ENCODE data around the gene LIX1.
A peak's percentile ranks its signal among the peaks of the same experiment; 100 is the strongest.

The LIX1 gene

DNA sequence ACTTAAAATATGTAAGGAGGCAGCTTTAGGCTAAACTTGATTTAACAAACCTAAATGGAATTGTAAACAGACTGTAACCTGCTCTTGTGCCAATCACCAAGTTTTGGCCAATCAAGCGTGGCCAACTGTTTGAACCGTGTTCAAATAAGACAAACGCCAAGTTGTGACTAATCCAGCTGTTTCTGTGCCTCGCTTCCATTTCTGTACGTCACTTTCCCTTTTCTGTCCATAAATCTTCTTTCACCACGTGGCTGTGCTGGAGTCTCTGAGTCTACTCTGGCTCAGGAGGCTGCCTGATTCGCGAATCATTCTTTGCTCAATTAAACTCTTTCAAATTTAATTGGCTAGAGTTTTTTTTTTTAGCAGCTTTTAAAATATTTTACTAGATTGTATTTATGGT is 71.3 kb downstream of the LIX1 start:
- no peak for DNase-seq

DNA sequence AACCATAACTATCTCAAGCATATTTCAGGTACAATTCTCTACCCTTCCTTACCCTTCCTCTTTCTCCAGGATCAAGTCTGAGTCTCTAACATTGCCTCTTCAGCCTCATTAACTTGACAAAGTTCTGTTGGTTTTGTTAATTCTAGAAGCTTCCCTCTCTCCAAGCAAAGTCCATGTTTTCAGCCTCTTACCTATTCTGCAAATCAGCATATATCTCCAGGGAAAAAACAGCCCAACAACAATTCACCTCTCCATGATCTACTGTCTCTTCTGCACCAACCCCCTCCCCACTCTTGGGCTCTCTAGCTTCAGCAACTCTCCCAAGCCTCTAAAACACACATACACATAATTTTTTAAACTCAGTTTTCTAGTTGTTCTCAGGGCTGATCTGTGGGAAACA is 72.2 kb downstream of the LIX1 start:
- no peak for DNase-seq

DNA sequence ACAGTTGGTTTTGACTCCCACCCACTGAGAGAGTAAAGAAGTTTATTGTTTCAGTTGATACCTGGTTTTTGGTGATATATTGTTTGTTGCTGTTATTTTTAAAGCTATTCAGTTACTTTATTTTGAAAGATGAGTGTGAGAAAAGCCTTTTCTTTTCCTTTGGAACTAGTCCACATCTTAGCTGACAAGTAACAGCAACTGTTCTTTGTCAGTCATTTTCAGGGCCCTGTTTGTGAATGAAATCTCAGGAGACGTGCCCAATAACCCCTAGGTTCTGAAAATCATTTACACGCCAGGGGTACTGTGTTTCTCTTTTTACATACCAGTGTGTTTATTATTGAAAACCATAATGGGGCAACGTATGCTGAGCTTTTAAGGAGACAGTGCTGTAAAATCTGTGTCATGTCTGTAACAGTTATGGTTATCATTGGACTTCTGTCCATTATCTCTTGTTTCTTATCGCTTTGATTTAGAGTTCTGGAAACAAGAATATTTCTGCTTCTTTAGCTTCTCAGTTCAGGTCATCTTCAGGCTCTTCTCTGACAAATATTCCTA is 75.0 kb downstream of the LIX1 start:
- DNase-seq, result no peak

DNA sequence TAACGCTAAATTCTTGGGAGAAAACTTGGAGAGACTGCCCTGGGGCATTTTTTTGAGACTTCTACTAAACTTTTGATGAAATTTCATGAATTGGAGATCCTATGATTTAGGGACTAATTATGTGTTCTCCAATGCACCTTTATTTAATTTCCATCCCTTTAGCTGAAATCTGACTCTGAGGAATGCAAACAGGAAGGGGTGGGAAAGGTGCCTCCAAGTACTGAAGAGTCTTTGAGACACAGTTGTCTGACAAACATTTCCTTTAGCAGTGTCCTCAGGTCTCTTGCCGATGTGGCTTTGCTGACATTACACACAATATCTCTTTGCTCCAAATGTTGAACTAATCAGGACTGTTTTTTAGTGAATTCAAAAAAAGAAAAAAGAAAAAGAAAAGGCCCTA is 76.9 kb downstream of the LIX1 start:
- DNase-seq, result no peak

DNA sequence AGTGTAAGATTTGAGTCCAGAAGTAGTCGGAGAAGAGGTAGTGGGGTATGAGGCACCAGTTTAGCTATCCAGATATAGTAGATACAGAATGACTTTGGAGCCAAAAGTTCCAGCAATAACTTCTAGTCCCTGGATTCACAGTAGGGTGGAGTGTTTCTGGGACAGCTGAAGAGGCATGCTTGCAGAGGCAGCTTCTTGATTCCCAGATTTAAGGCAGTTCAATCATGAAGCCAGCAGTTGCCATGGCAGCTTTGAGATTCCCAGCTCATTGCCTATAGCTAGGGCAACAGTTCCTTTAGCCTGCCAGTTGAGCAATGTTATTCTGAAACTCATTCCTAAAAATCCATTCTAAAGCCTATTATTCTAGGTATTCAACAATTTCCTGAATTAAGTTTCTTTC is 79.2 kb downstream of the LIX1 start:
- DNase-seq, result no peak

DNA sequence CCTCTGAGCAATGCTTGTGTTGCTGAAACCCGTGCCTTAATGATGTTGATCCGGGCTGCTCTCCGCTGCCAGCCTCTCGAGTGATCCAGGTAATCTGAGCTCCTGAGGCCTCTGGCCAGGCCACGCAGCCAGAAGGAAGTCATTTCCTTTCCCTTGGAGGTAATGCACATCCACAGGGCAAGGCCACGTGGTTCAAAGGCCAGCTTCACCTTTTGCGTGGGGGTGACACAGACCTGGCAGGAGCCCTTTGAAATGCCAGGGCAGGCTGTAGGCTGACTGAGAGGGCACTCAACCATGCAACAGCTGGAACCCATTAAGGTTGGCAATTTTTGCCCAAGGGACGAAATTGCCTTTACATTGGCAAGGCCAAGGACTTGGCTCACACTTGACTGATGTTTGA is 80.4 kb downstream of the LIX1 start:
- DNase-seq, result peak; percentile 76

DNA sequence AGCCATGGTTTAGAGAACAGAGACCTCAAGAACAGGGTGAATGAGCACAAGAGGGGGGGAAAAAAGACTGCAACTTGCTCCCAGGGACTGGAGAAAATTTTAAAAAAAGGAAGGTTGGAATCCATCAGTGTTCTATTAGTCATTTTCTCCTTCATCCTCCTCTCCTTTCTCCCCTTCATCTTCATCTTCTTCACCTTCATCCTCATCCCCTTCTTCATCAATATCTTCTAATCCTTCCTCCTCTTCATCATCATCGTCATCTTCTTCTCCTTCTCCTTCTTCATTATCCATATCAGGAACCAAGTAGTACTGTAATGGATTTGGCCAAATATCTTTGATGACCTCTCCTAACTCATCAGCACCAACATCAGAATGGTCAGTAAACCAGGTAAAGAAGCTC is 86.1 kb downstream of the LIX1 start:
- no peak for DNase-seq

DNA sequence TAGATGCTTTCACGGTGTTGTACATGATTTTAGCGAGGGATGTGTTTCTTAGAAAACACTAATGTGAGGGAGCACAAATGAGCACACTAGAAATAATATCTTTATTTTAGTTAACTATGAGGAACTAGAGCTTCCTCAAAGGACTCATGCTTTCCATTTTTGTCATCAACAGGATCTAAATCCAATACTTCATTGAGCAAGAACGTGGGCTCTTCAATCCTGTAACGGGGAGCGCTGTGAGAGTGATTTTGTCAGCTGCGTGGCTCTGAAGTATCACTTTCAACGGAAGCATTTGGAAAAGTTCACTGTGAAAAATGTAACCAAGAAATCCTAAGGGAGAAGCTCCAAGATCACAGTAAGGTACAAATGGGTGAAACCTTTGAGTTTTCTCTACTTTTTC is 93.2 kb downstream of the LIX1 start:
- no peak for DNase-seq

DNA sequence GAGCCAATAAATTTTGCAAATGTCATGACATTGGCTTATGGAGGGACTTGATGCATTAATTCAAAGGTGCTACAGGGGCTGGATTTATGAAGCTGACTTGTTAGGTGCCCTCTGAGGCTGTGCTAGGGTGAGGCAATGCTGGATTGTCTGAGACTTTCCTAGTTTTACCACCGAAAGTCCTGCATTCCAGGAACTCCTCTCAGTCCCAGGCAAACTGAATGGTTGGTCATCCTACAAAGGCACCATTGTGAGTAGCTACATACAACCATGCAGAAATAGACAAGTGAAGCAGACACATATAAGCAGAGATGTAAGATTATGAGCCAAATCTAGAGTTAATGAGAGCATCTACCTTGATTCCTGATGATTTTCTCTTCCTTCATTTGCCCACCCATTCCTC is 95.3 kb downstream of the LIX1 start:
- no peak for DNase-seq

DNA sequence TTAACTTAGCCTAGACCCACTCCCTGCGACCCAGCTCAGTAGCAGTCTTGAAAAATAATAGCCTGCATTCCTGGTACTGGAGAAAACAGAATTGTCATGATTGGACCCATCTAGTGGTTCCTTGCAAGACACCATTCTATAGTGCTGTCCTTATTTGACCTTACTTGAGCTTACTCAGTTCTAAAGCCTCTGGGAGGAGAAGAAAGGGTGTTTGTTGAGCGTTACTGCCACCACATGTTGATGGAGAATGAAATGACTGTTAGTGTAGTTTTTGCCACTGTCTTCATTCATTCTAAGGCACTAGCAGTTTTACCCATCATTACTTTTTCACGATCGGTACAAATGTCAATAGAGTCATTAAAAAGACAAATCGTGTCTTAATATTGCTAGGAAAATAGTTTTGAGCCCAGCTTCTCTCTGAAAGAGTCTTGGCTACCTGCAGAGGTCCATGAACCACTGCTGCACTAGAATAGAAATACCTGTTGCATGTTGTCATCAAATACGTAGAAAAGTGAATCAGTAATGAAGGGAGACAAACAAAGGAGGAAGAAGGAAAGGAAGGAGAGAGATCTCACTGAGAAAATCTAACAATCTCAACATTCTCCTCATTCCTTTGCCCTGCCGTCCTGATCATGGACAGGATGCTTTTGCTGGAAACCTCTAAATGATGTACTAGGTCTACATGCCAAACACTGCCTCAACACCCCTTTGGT is 96.0 kb downstream of the LIX1 start:
- DNase-seq, result no peak

DNA sequence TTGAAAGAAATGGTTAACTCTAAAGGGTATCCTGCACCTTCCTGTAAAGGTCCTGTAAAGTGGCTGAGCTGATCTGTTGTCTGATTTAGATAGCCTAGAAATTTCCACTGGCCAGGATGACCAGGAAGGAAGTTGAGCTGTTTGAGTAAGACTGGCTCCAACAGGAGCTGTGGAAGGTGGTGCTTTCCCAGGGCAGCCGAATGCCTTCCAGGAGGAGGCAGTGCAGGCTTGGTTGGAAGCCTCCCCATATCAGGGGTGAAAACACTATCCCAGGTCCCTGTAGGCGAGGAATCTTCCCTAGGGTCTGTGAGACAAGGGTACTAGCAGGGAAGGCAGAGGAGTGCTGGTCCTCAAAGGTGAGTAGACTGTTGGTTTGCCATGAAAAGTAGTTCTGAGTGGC is 98.4 kb downstream of the LIX1 start:
- no peak for DNase-seq

DNA sequence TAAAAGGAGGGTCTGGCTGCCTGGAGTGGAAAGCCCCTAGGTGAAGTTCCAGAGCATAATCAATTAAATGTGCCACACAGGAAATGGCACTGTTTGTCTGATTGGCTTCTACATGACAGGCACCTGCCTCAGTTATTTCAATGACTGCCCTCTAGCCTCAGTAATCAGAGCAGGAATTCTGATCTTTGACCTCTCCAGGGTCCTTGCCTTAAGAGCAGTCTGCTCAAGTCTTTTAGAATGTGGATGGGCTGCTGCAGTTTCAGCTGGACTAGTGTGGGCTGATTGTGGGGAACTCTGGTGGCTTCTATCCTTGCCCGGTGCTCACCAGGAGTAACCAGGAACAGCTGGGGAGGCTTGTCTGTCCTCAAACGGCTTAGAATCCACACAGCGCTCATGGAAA is 98.9 kb downstream of the LIX1 start:
- no peak for DNase-seq

DNA sequence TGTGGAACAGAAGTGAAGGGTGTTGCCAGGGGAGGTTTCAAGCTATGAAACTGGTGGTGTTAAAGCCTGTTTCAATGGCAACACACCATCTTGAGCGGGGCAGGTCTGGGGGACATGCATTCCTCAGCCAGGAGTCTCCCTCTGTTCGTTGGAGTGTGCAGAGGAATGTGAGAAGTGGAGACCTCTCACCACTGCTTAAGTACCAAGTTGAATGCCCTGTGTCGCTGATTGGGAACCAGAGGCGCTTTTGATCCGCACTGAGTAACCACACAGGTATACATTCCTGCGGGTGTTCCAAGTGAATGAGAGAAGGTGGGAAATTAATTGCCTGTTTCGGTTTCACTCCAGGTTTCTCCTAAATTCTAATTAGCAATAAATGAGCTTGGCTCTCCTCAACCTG is 99.4 kb downstream of the LIX1 start:
- no peak for DNase-seq
